ENCODE measurements around the gene RPRD2. TPM values are rescaled to one million over a fixed set of nuclear protein-coding genes. Genes with fewer than 3 reads are reported as not detected.

RPRD2 gene
- polyA plus RNA-seq, 1 donor: 33.2 TPM

GRCh38 chr1:150464422-150464826 is 100.5 kb downstream of the RPRD2 start:
- Histone ChIP-seq H3K27me3 (ENCODE audit: control insufficient read depth, insufficient read depth, low read length) (no peaks in the 10 kb centered on the region), H3K36me3 (ENCODE audit: control insufficient read depth, insufficient read depth, low read length) (peaks cover 56% of the 10 kb centered on the region), H3K4me3 (ENCODE audit: low read length) (no peak overlapping the region), H3K27ac (ENCODE audit: low read length) (no peak overlapping the region), H3K9me3 (ENCODE audit: control insufficient read depth, low read depth, low read length) (no peaks in the 10 kb centered on the region), H3K4me1 (ENCODE audit: control insufficient read depth, insufficient read depth, low read length) (no peaks in the 10 kb centered on the region)
- no CpG with 5 or more reads among the region's 4 CpGs for WGBS (ENCODE audit: insufficient coverage, low lambda C conversion rate)
- DNase-seq: peak; percentile 33 to 51

- Histone ChIP-seq H3K4me1 (ENCODE audit: control insufficient read depth, insufficient read depth, low read length) (no peaks in the 10 kb centered on the region), H3K27ac (ENCODE audit: low read length) (no peak overlapping the region), H3K27me3 (ENCODE audit: control insufficient read depth, insufficient read depth, low read length) (no peaks in the 10 kb centered on the region), H3K9me3 (ENCODE audit: control insufficient read depth, low read depth, low read length) (no peaks in the 10 kb centered on the region), H3K4me3 (ENCODE audit: low read length) (no peak overlapping the region), H3K36me3 (ENCODE audit: control insufficient read depth, insufficient read depth, low read length) (peaks cover 51% of the 10 kb centered on the region)
- no peak for DNase-seq
Measured at GRCh38 chr1:150466964-150467363, 103.0 kb downstream of the RPRD2 start.

DNA sequence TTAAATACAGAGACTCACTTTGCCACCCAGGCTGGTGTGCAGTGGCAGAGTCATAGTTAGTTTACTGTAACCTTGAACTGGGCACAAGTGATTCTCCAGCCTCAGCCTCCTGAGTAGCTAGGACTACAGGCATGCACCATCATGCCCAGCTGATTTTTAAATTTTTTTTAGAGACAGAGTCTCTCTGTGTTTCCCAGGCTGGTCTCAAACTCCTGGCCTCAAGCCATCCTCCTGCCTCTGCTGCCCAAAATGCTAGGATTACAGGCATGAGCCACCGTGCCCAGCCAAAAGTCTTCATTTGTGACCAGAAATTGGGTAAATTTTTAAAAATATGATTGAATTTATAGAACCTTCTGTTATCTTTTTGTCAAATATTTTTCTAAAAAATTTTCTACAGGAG is 105.3 kb downstream of the RPRD2 start:
- WGBS (ENCODE audit: insufficient coverage, low lambda C conversion rate): no CpG with 5 or more reads among the region's 1 CpG
- H3K27ac ChIP-seq (ENCODE audit: low read length): no peak overlapping the region
- no peak overlapping the region for H3K4me3 ChIP-seq (ENCODE audit: low read length)
- H3K4me1 ChIP-seq (ENCODE audit: control insufficient read depth, insufficient read depth, low read length): no peaks in the 10 kb centered on the region
- H3K9me3 ChIP-seq (ENCODE audit: control insufficient read depth, low read depth, low read length): no peaks in the 10 kb centered on the region
- DNase-seq: no peak
- peaks cover 55% of the 10 kb centered on the region for H3K36me3 ChIP-seq (ENCODE audit: control insufficient read depth, insufficient read depth, low read length)
- no peaks in the 10 kb centered on the region for H3K27me3 ChIP-seq (ENCODE audit: control insufficient read depth, insufficient read depth, low read length)

DNA sequence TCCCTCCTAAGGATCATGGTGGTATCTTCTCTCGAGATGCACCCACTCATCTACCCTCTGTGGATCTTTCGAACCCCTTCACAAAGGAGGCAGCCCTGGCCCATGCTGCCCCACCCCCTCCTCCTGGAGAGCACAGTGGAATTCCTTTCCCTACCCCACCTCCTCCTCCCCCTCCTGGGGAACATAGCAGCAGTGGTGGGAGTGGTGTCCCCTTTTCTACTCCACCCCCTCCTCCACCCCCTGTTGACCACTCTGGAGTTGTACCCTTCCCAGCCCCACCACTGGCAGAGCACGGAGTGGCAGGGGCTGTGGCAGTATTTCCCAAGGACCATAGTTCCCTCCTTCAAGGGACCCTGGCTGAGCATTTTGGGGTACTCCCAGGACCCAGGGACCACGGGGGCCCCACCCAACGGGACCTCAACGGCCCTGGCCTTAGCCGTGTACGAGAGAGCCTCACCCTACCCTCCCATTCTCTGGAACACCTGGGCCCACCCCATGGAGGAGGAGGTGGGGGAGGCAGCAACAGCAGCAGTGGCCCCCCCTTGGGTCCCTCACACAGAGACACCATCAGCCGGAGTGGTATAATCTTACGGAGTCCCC is 108.8 kb downstream of the RPRD2 start:
- no peak for DNase-seq
- WGBS (ENCODE audit: insufficient coverage, low lambda C conversion rate): no CpG with 5 or more reads among the region's 10 CpGs

GRCh38 chr1:150473659-150474058 is 109.7 kb downstream of the RPRD2 start:
- Histone ChIP-seq H3K9me3 (ENCODE audit: control insufficient read depth, low read depth, low read length) (no peaks in the 10 kb centered on the region), H3K4me3 (ENCODE audit: low read length) (no peak overlapping the region), H3K4me1 (ENCODE audit: control insufficient read depth, insufficient read depth, low read length) (no peaks in the 10 kb centered on the region), H3K36me3 (ENCODE audit: control insufficient read depth, insufficient read depth, low read length) (peaks cover 28% of the 10 kb centered on the region), H3K27me3 (ENCODE audit: control insufficient read depth, insufficient read depth, low read length) (no peaks in the 10 kb centered on the region), H3K27ac (ENCODE audit: low read length) (no peak overlapping the region)
- WGBS (ENCODE audit: insufficient coverage, low lambda C conversion rate): no CpG with 5 or more reads among the region's 4 CpGs
- no peak for DNase-seq

More for the DNA sequence above, 108.8 kb downstream of the RPRD2 start:
- Histone ChIP-seq H3K27ac (ENCODE audit: low read length) (no peak overlapping the region), H3K36me3 (ENCODE audit: control insufficient read depth, insufficient read depth, low read length) (peaks cover 32% of the 10 kb centered on the region), H3K4me3 (ENCODE audit: low read length) (no peak overlapping the region), H3K4me1 (ENCODE audit: control insufficient read depth, insufficient read depth, low read length) (no peaks in the 10 kb centered on the region), H3K27me3 (ENCODE audit: control insufficient read depth, insufficient read depth, low read length) (no peaks in the 10 kb centered on the region), H3K9me3 (ENCODE audit: control insufficient read depth, low read depth, low read length) (no peaks in the 10 kb centered on the region)

GRCh38 chr1:150474869-150475268 is 110.9 kb downstream of the RPRD2 start:
- H3K4me1 ChIP-seq (ENCODE audit: control insufficient read depth, insufficient read depth, low read length): no peaks in the 10 kb centered on the region
- WGBS (ENCODE audit: insufficient coverage, low lambda C conversion rate): 80% methylated on average over 1 of the region's 4 CpGs
- peaks cover 28% of the 10 kb centered on the region for H3K36me3 ChIP-seq (ENCODE audit: control insufficient read depth, insufficient read depth, low read length)

GRCh38 chr1:150476754-150477153 is 112.8 kb downstream of the RPRD2 start:
- WGBS (ENCODE audit: insufficient coverage, low lambda C conversion rate): 58% methylated on average over 2 of the region's 3 CpGs
- H3K27ac ChIP-seq (ENCODE audit: low read length): no peak overlapping the region

More at GRCh38 chr1:150474869-150475268, 110.9 kb downstream of the RPRD2 start:
- Histone ChIP-seq H3K4me3 (ENCODE audit: low read length) (no peak overlapping the region), H3K27me3 (ENCODE audit: control insufficient read depth, insufficient read depth, low read length) (no peaks in the 10 kb centered on the region), H3K27ac (ENCODE audit: low read length) (no peak overlapping the region), H3K9me3 (ENCODE audit: control insufficient read depth, low read depth, low read length) (no peaks in the 10 kb centered on the region)
- DNase-seq: no peak

GRCh38 chr1:150477320-150477719 is 113.4 kb downstream of the RPRD2 start:
- Histone ChIP-seq H3K4me1 (ENCODE audit: control insufficient read depth, insufficient read depth, low read length) (no peaks in the 10 kb centered on the region), H3K27ac (ENCODE audit: low read length) (no peak overlapping the region), H3K36me3 (ENCODE audit: control insufficient read depth, insufficient read depth, low read length) (peaks cover 9% of the 10 kb centered on the region), H3K4me3 (ENCODE audit: low read length) (no peak overlapping the region), H3K27me3 (ENCODE audit: control insufficient read depth, insufficient read depth, low read length) (no peaks in the 10 kb centered on the region), H3K9me3 (ENCODE audit: control insufficient read depth, low read depth, low read length) (no peaks in the 10 kb centered on the region)
- WGBS (ENCODE audit: insufficient coverage, low lambda C conversion rate): no CpG with 5 or more reads among the region's 1 CpG
- peak in 1 of 2 donors; percentile 6 for DNase-seq

More at GRCh38 chr1:150476754-150477153, 112.8 kb downstream of the RPRD2 start:
- Histone ChIP-seq H3K4me1 (ENCODE audit: control insufficient read depth, insufficient read depth, low read length) (no peaks in the 10 kb centered on the region), H3K4me3 (ENCODE audit: low read length) (no peak overlapping the region), H3K9me3 (ENCODE audit: control insufficient read depth, low read depth, low read length) (no peaks in the 10 kb centered on the region), H3K36me3 (ENCODE audit: control insufficient read depth, insufficient read depth, low read length) (peaks cover 15% of the 10 kb centered on the region), H3K27me3 (ENCODE audit: control insufficient read depth, insufficient read depth, low read length) (no peaks in the 10 kb centered on the region)
- no peak for DNase-seq

- Histone ChIP-seq H3K4me1 (ENCODE audit: control insufficient read depth, insufficient read depth, low read length) (no peaks in the 10 kb centered on the region), H3K36me3 (ENCODE audit: control insufficient read depth, insufficient read depth, low read length) (peaks cover 5% of the 10 kb centered on the region), H3K27me3 (ENCODE audit: control insufficient read depth, insufficient read depth, low read length) (no peaks in the 10 kb centered on the region), H3K9me3 (ENCODE audit: control insufficient read depth, low read depth, low read length) (no peaks in the 10 kb centered on the region), H3K4me3 (ENCODE audit: low read length) (no peak overlapping the region), H3K27ac (ENCODE audit: low read length) (no peak overlapping the region)
- DNase-seq: peak; percentile 12 to 54
- 0% methylated on average over 1 of the region's 4 CpGs for WGBS (ENCODE audit: insufficient coverage, low lambda C conversion rate)
Measured at GRCh38 chr1:150477733-150478132, 113.8 kb downstream of the RPRD2 start.

GRCh38 chr1:150479370-150479769 is 115.4 kb downstream of the RPRD2 start:
- H3K9me3 ChIP-seq (ENCODE audit: control insufficient read depth, low read depth, low read length): no peaks in the 10 kb centered on the region

DNA sequence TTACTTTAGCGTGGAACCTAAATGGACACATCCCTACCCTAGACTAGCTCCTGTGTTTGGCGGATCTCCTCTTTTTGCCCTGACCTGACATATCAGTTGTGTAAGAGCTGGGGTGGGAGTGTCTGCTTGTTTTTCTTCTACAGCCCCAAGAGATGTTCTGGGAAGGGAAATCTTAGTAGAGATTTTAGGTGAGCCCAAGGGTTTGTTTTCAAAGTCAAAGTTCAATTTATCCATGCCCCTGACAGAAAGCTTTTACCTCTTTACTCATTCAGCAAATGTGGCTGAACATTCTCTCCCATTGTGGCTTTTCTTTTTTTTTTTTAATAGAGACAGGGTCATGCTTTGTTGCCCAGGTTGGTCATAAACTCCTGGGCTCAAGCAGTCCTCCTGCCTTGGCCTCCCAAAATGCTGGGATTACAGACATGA is 116.0 kb downstream of the RPRD2 start:
- Histone ChIP-seq H3K9me3 (ENCODE audit: control insufficient read depth, low read depth, low read length) (no peaks in the 10 kb centered on the region), H3K4me1 (ENCODE audit: control insufficient read depth, insufficient read depth, low read length) (no peaks in the 10 kb centered on the region), H3K27ac (ENCODE audit: low read length) (no peak overlapping the region), H3K27me3 (ENCODE audit: control insufficient read depth, insufficient read depth, low read length) (no peaks in the 10 kb centered on the region), H3K36me3 (ENCODE audit: control insufficient read depth, insufficient read depth, low read length) (no peaks in the 10 kb centered on the region), H3K4me3 (ENCODE audit: low read length) (no peak overlapping the region)
- WGBS (ENCODE audit: insufficient coverage, low lambda C conversion rate): no CpG with 5 or more reads among the region's 2 CpGs
- DNase-seq: no peak

More at GRCh38 chr1:150479370-150479769, 115.4 kb downstream of the RPRD2 start:
- no peaks in the 10 kb centered on the region for H3K4me1 ChIP-seq (ENCODE audit: control insufficient read depth, insufficient read depth, low read length)
- H3K4me3 ChIP-seq (ENCODE audit: low read length): no peak overlapping the region
- no peaks in the 10 kb centered on the region for H3K36me3 ChIP-seq (ENCODE audit: control insufficient read depth, insufficient read depth, low read length)
- no peak for DNase-seq
- 40% methylated on average over 2 of the region's 4 CpGs for WGBS (ENCODE audit: insufficient coverage, low lambda C conversion rate)
- no peaks in the 10 kb centered on the region for H3K27me3 ChIP-seq (ENCODE audit: control insufficient read depth, insufficient read depth, low read length)
- H3K27ac ChIP-seq (ENCODE audit: low read length): no peak overlapping the region
